ENCODE measurements around the gene ORC1.

DNA sequence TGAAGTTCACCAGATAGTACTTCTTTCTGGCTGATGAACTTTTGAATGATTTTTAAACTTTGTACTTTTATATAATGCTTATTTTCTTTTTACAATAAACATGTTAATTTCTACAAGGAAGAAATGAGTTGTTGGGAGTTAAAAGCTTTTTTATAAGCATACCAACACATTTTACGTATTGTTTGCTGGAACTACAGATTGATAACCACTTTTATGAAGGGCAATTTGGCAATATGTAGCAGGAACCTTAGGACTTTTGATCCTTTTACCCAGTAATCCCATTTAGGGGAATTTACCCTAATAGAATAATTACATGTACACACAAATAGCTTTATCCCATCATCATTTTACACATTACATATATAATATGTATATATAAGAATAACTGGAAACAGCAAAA lies 16.5 kb upstream of the ORC1 start:
- TF ChIP-seq POLR2AphosphoS5 (IDR thresholded peaks at IDR 0.05; ENCODE audit: low read depth, low read length) (no peak), POLR2A (IDR thresholded peaks at IDR 0.05; ENCODE audit: low read depth, low read length) (no peak), TAF1 (IDR thresholded peaks at IDR 0.05; ENCODE audit: borderline replicate concordance, low read depth, low read length) (no peak)
